ENCODE data around the gene LILRA6.

GRCh38 chr19:54188215-54188871 is 54.2 kb downstream of the LILRA6 start:
- TF ChIP-seq CTCF (IDR thresholded peaks at IDR 0.05; ENCODE audit: low read depth, low read length) (no peak), EZH2phosphoT487 (IDR thresholded peaks at IDR 0.05; ENCODE audit: low read depth) (no peak)

Data from OCI-LY3 (cell line).